Measurements from ENCODE around the gene S1PR3.

Gene S1PR3

GRCh38 chr9:89039104-89039465 lies 47.8 kb downstream of the S1PR3 start:
- DNase-seq: no peak

DNA sequence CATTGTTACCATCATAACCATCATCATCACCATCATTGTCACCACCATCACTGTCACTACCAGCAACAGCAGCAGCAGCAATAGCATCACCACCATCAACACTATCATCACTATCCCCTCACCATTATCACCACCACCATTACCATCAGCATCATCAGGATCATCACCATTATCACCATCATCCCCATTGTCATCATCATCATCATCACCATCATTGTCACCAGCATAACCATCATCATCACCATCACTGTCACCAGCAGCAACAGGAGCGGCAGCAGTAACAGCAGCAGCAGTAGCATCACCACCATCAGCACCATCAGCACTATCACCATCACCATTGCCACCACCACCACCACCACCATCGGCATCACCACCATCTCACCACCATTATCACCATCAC lies 48.4 kb downstream of the S1PR3 start:
- DNase-seq: no peak

DNA sequence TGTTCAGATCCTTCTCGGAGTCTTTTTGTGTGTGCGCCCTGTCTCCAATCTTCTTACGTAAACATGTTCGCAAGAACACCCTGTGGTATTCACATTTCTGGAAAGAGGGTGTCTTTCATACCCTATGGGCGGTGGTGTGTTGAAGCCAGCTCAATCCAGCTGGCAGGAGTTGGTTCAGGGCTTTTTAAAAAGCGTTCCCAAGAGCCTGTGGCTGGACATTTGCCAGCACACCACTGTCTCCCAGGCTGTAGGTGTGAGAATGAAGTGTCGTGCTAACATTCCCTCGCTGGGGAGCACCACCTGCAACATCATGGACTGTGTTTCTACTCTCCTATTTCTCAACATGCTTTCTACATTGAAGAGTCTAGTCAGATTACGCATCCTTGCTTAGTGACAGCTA lies 51.7 kb downstream of the S1PR3 start:
- DNase-seq: no peak

DNA sequence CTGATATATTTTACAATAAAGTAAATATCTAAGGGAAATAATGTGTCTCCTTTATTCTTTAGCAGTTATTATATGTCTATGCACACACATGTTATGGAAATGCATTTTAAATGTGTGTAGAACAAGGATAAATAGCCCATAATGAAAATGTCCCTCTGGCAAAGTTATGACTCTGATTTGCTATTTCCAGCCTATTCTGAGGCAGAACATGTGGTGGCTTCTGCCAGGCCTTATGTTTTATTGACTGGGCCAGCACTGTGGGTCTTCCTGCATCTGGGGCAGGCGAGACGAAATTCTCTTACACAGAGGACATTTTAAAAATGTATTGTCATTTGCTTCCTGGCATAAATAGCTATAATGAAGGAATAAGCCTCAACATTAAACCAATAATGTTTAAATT lies 52.8 kb downstream of the S1PR3 start:
- DNase-seq: no peak

DNA sequence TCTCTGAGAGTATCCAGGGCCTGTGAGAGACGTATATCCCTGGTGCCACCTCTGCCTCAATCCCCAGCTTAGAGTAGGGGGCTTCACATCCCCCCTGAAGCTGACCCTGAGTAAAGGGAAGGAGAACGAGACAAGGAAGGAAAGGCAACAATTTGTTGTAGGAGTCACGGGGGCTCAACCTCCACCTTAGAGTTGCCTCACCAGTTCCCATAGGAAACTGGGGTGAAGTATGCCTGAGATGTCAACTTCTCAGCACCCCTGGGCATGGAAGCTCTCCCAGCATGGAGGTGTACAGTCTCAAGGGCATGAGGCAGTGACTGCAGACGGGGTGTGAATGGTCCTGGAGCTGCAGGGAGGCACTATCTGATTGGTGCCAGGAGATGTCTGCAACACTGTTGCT lies 53.6 kb downstream of the S1PR3 start:
- DNase-seq: no peak

GRCh38 chr9:89046832-89047231 lies 55.6 kb downstream of the S1PR3 start:
- no peak for DNase-seq

- no peak for DNase-seq
Observed at GRCh38 chr9:89047667-89048066, 56.4 kb downstream of the S1PR3 start.

- no peak for DNase-seq
Observed at GRCh38 chr9:89048616-89049015, 57.3 kb downstream of the S1PR3 start.

- DNase-seq: no peak
Observed at GRCh38 chr9:89049646-89050045, 58.4 kb downstream of the S1PR3 start.

- no peak for DNase-seq
Observed at GRCh38 chr9:89051421-89052025, 60.3 kb downstream of the S1PR3 start.

GRCh38 chr9:89052470-89053097 lies 61.3 kb downstream of the S1PR3 start:
- no peak for DNase-seq

GRCh38 chr9:89053301-89053700 lies 62.0 kb downstream of the S1PR3 start:
- no peak for DNase-seq
